Progenitor cell of endocrine pancreas (in vitro differentiated cells): Measurements from ENCODE around the gene MPV17. TPM values are rescaled to one million over a fixed set of nuclear protein-coding genes. Genes with fewer than 3 reads are reported as not detected.
"Not testable (repeated sequence)": the region's sequence is repeated elsewhere in the genome, so short reads cannot be mapped to it uniquely, and the experiment has no call there.

ENCODE experiments used
- DNase-seq: peaks from one replicate; pipeline ENCODE4 v3.0.0; 2021; ENCODE audit warnings: low spot score; ENCODE audit not compliant: unreplicated experiment
- H3K27ac Mint-ChIP-seq: 2 replicates; pipeline ENCODE4 v1.8.0; 2021; ENCODE audit warnings: mild to moderate bottlenecking, moderate library complexity, mixed read lengths
- H3K27me3 Mint-ChIP-seq: 2 replicates; pipeline ENCODE4 v1.8.0; 2021; ENCODE audit warnings: mixed read lengths
- H3K36me3 Mint-ChIP-seq: 2 replicates; pipeline ENCODE4 v1.8.0; 2022; ENCODE audit warnings: mixed read lengths; ENCODE audit not compliant: insufficient read depth
- H3K4me1 Mint-ChIP-seq: 2 replicates; pipeline ENCODE4 v1.8.0; 2021; ENCODE audit warnings: low read depth, mixed read lengths
- H3K4me3 Mint-ChIP-seq: 2 replicates; pipeline ENCODE4 v1.8.0; 2021; ENCODE audit warnings: low read depth, mild to moderate bottlenecking, moderate library complexity, mixed read lengths
- H3K9me3 Mint-ChIP-seq: 2 replicates; pipeline ENCODE4 v1.8.0; 2021; ENCODE audit warnings: low read depth, mixed read lengths
- CTCF ChIP-seq: fragments of 200-600 bp; sonication (generic); IDR thresholded peaks from one replicate; pipeline ENCODE4 v1.5.0; 2021; ENCODE audit warnings: antibody characterized with exemption, mild to moderate bottlenecking; ENCODE audit not compliant: unreplicated experiment
- total RNA-seq: library from RNA; stranded (reverse); gene quantifications from 2 replicates; pipeline ENCODE4 v1.2.1, GENCODE V29; 2021

The MPV17 gene
- total RNA-seq, 1 donor from 2014 or later, result 60.4 TPM

GRCh38 chr2:27320958-27321543 lies 1.8 kb downstream of the MPV17 start:
- Mint-ChIP-seq H3K36me3 (peaks cover 3% of the 10 kb centered on the region), H3K4me1 (peaks cover 11% of the 10 kb centered on the region), H3K27me3 (no peaks in the 10 kb centered on the region), H3K9me3 (no peaks in the 10 kb centered on the region), H3K27ac (peak overlapping the region; percentile 51), H3K4me3 (peak overlapping the region; percentile 52)
- peak; percentile 26 for TF ChIP-seq CTCF
- no peak for DNase-seq

- H3K27me3 Mint-ChIP-seq, H3K36me3 Mint-ChIP-seq, H3K9me3 Mint-ChIP-seq, H3K27ac Mint-ChIP-seq, DNase-seq, H3K4me3 Mint-ChIP-seq: not testable (repeated sequence)
- peaks cover 11% of the 10 kb centered on the region for H3K4me1 Mint-ChIP-seq
Measured at GRCh38 chr2:27319839-27320238, 3.1 kb downstream of the MPV17 start.

DNA sequence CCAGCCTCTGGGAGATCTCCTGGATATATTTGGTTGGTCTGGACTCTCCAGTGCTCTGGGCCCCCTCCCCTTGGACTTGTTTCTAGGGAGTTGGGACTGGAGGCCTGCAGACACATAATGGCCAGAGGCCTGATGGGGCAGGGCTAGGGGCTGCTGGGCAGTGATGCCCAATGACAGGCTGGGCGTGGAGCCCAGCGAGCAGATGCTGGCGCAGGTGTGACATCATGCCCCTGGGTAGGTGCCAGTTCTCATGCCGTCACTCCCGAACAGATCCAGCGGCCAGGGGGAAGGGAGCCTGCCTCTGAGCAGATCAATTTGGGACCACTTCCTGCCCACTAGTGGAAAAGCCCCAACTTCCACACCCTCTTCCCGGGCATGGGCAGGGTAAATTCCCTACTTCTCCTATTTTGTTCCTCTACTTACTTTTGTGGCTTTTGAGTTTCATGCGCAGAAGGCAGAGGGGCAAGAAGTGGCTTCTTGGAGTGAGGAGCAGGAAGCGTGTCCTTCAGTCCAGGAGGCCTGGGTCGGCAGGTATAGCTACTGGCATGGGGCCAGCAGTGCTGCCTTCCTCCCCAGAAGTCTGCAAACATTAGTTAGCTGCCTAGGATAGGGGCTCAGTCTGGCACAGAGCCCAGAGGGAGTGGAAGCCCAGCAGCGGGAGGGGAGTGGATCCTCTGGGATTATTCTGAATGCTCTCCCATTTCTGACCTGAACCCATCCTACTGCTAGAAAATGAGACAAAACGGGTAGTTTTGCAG lies 6.1 kb downstream of the MPV17 start:
- TF ChIP-seq CTCF, result no peak
- Mint-ChIP-seq H3K4me3 (no peak overlapping the region), H3K27me3 (no peaks in the 10 kb centered on the region), H3K36me3 (no peaks in the 10 kb centered on the region), H3K9me3 (no peaks in the 10 kb centered on the region), H3K27ac (no peak overlapping the region), H3K4me1 (no peaks in the 10 kb centered on the region)
- no peak for DNase-seq

DNA sequence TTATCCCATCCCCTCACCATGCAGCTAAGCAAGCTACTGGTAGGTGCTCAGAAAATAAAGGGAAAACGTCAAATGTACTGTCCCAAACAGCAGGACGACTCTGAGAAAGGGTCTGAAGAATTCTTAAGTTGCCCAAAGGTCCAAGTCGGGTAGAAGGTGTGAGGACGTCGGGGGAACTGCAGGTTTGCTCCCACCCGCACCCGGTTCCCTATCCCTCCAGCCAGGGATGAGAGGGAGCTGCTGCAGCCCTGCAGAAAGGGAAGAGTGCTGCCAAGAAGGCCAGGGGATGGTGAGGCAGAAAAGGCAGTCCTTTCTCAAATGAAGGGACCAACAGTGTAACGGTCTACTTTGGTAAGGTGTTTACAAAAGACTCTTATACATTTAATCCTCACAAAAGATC lies 7.8 kb downstream of the MPV17 start:
- H3K9me3 Mint-ChIP-seq, result no peaks in the 10 kb centered on the region
- no peak for DNase-seq
- H3K27ac Mint-ChIP-seq, result no peak overlapping the region
- TF ChIP-seq CTCF, result no peak
- no peak overlapping the region for H3K4me3 Mint-ChIP-seq
- no peaks in the 10 kb centered on the region for H3K27me3 Mint-ChIP-seq
- no peaks in the 10 kb centered on the region for H3K4me1 Mint-ChIP-seq
- H3K36me3 Mint-ChIP-seq, result peaks cover 3% of the 10 kb centered on the region

DNA sequence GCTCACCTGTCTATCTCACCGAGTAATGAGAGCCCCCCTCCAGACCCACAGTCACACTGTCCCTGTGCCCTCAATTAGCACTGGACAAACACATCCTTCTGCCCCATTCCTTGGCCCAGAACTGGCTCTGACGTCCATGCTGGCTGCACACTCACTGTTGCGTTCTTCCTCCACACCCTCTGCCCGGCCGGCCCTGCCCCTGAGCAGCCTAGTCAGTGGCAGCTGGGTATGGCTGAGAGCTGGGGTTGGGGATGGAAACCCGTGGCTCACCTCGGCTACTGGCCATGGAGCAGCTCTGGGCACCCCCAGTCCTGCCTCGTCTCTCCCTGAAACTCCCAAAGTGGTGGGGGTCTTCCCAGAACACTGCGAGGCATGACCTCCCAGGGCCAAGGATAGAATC lies 8.2 kb downstream of the MPV17 start:
- no peak for TF ChIP-seq CTCF
- peaks cover 5% of the 10 kb centered on the region for H3K36me3 Mint-ChIP-seq
- no peaks in the 10 kb centered on the region for H3K9me3 Mint-ChIP-seq
- peak overlapping the region; percentile 28 for H3K27ac Mint-ChIP-seq
- peaks cover 2% of the 10 kb centered on the region for H3K27me3 Mint-ChIP-seq
- H3K4me1 Mint-ChIP-seq, result no peaks in the 10 kb centered on the region
- H3K4me3 Mint-ChIP-seq, result no peak overlapping the region
- DNase-seq, result no peak
